Epithelial cell of proximal tubule (primary cell): ENCODE results near the gene CAPZB. TPM values are rescaled to one million over a fixed set of nuclear protein-coding genes. Genes with fewer than 3 reads are reported as not detected.
A peak's percentile ranks its signal among the peaks of the same experiment; 100 is the strongest.

Experiments
- DNase-seq: peaks from one replicate; pipeline ENCODE4 v3.0.0-alpha.2; 2011; ENCODE audit warnings: low read depth
- H3K4me3 ChIP-seq: 2 replicates; pipeline ENCODE4 v1.5.1; 2011; ENCODE audit warnings: low read depth, mild to moderate bottlenecking, low read length
- total RNA-seq: library from RNA; depleted of rRNA; stranded (reverse); fragments of >200 nt; gene quantifications from 2 replicates; pipeline ENCODE4 v1.2.3, GENCODE V29; 2015
- TF ChIP-seq, protein P1 (sequence below): conservative IDR thresholded peaks from 2 replicates; pipeline ENCODE4 v1.5.1; 2012; ENCODE audit warnings: low read depth, mild to moderate bottlenecking, low read length

Gene CAPZB
- total RNA-seq, 1 donor from 2014 or later = 74.9 TPM

DNA sequence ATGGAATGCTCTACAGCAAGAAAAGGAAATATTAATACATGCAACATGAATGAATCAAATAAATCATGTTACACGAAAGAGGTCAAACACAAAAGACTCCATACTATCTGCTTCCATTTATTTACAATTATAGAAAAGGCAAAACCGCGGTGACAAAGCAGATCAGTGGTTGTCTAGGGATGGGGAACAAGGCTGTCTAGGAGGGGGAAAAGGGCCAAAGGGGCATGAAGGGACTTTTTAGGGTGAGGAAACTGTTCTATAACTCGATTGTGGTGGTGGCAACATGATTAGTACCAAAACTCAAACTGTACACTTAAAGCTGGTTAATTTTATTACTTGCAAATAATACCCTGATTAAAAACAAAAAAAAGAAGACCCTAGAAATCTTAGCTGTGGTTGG, 20.6 kb downstream of the CAPZB start:
- DNase-seq = no peak
- TF ChIP-seq, protein P1, sequence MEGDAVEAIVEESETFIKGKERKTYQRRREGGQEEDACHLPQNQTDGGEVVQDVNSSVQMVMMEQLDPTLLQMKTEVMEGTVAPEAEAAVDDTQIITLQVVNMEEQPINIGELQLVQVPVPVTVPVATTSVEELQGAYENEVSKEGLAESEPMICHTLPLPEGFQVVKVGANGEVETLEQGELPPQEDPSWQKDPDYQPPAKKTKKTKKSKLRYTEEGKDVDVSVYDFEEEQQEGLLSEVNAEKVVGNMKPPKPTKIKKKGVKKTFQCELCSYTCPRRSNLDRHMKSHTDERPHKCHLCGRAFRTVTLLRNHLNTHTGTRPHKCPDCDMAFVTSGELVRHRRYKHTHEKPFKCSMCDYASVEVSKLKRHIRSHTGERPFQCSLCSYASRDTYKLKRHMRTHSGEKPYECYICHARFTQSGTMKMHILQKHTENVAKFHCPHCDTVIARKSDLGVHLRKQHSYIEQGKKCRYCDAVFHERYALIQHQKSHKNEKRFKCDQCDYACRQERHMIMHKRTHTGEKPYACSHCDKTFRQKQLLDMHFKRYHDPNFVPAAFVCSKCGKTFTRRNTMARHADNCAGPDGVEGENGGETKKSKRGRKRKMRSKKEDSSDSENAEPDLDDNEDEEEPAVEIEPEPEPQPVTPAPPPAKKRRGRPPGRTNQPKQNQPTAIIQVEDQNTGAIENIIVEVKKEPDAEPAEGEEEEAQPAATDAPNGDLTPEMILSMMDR = no peak
- H3K4me3 ChIP-seq = no peak overlapping the region

DNA sequence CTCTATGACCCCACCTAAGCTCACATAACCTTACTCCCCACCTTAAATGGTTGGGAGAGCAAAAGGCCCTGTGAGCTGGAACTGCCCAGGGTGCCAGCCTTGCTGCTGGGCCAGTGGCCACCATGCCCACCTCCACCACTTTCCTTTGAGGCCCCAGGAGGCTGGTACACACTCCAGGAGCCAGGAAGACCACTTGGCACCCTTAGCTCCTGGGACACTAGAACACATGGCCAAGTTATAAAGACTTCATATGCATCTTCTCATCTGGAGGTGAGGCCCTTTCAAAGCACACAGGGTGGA, 21.9 kb downstream of the CAPZB start:
- no peak overlapping the region for H3K4me3 ChIP-seq
- no peak for DNase-seq
- TF ChIP-seq, protein P1 = no peak

- H3K4me3 ChIP-seq = no peak overlapping the region
- no peak for DNase-seq
- TF ChIP-seq, protein P1 = no peak
Measured at GRCh38 chr1:19462781-19463503, 22.4 kb downstream of the CAPZB start.

DNA sequence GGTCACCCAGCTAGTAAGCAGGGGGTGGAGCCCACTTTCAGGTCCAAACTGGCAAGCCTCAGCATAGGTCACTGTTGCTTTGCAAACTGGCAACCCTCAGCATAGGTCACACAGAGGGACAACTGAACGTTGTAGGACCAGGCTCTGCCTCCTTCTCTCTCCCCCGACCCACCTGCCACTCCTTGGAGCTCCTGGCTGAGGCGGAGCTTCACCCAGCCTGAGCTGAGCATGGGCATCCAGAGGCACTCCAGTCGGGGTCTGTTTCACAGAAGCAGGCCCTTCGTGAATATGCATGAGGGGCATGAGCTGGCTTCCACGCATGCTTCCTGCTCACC, 24.2 kb downstream of the CAPZB start:
- H3K4me3 ChIP-seq = no peak overlapping the region
- DNase-seq = no peak
- TF ChIP-seq, protein P1 = no peak

DNA sequence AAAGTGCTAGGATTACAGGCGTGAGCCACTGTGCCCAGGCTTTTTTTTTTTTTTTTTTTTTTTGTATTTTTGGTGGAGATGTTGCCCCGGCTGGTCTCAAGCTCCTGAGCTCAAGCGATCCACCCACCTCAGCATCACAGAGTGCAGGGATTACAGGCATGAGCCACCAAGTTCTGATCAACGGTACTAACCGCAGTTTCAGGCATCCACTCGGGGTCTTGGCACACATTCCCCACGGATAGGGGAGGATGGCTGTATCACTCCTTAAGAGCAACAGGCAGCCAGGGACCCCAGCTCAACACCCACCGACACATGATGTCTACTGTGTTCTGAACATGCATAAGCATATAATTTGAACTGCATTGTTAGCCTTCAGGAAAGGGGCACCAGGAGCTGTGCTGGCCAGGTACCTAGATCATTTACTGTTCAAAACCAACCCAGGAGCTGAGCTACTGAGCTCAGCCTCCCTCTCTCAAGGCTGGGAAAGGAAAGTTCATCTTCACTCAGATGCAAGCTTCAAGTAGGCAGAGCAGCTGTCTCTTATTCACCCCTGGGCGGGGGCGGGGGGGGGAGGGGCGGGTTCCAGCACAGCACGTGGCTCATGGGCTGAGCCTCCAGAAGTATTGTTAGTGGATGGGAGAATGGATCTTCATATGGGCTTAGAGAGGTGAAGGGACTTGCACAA, 24.7 kb downstream of the CAPZB start:
- no peak for DNase-seq
- TF ChIP-seq, protein P1 = no peak
- H3K4me3 ChIP-seq = no peak overlapping the region

DNA sequence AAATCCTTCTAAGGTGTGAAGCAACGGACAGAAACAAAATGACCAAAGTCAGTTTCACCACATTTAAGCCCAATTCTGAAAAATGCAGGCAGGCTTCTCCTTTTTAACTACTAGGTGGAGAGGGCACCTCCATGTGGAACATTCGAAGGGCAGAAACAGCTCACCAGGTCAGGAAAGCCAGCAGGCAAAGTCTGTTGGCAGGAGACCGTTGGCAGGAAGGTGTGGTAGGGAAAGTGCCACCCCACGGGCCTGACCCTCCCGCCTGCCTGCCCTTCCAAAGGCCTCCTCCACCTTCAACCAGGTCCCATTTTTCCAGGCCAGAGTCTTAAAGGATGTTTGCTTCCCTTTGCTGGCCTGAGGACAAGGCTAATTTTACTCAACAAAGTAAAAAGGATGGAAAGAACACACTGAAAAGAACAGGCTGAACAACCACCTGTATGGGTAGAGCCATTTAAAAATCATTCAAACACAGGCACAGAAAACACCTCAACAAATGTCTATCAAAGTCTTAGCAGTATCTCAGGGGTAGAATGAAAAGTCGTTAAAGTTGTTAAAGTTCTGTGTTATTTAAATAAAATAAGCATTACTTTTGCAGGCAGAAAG, 26.4 kb downstream of the CAPZB start:
- TF ChIP-seq, protein P1 = peak; percentile 14
- DNase-seq = no peak

More for the DNA sequence above, 26.4 kb downstream of the CAPZB start:
- H3K4me3 ChIP-seq = no peak overlapping the region
